Keratinocyte (primary cell): ENCODE measurements around the gene FAM83D. TPM values are rescaled to one million over a fixed set of nuclear protein-coding genes. Genes with fewer than 3 reads are reported as not detected.

Experiments used
- DNase-seq: peaks from one replicate; pipeline ENCODE4 v3.0.0-alpha.2; 2011; ENCODE audit warnings: low read depth, missing footprints, low spot score
- FAIRE-seq: peaks from 2 replicates; lab custom pipeline; 2011; peaks lifted over from hg19 to GRCh38; lab: Jason Lieb, UNC
- H2AFZ ChIP-seq: 2 replicates; pipeline ENCODE4 v1.6.0; 2012; ENCODE audit warnings: low read length, control low read depth, inconsistent platforms; ENCODE audit not compliant: control insufficient read depth
- H3K27ac ChIP-seq: 2 replicates; pipeline ENCODE4 v1.5.1; 2011; ENCODE audit warnings: low read length; ENCODE audit not compliant: control insufficient read depth, insufficient read depth
- H3K27me3 ChIP-seq: 3 replicates; pipeline ENCODE4 v1.6.0; 2011; ENCODE audit warnings: low read length; ENCODE audit not compliant: control insufficient read depth, insufficient read depth; ENCODE audit errors: extremely low read depth
- H3K36me3 ChIP-seq, 2 experiments: 2 replicates in 1 of 2; 3 replicates in 1 of 2; pipeline ENCODE4 v1.5.1; 2011; ENCODE audit warnings: low read length in 2 of 2, mild to moderate bottlenecking in 1 of 2; ENCODE audit not compliant: control insufficient read depth in 2 of 2, insufficient read depth in 2 of 2; ENCODE audit errors: extremely low read depth in 1 of 2
- H3K4me1 ChIP-seq: 3 replicates; pipeline ENCODE4 v1.5.1; 2011; ENCODE audit warnings: low read length; ENCODE audit not compliant: control insufficient read depth, insufficient read depth; ENCODE audit errors: extremely low read depth
- H3K4me2 ChIP-seq: 3 replicates; pipeline ENCODE4 v1.6.0; 2011; ENCODE audit warnings: low read depth, low read length; ENCODE audit not compliant: control insufficient read depth, insufficient read depth; ENCODE audit errors: extremely low read depth
- H3K4me3 ChIP-seq, 3 experiments: fragments of 200-600 bp in 1 of 3; sonication (generic) in 1 of 3; 2 replicates in 2 of 3; 3 replicates in 1 of 3; pipeline ENCODE4 v1.5.1; 2011 to 2016; ENCODE audit warnings: low read length in 3 of 3, mild to moderate bottlenecking in 3 of 3, control low read depth in 2 of 3, inconsistent platforms in 1 of 3, low read depth in 1 of 3, mixed read lengths in 1 of 3, mixed run types in 1 of 3, moderate library complexity in 1 of 3; ENCODE audit not compliant: control insufficient read depth in 2 of 3, insufficient read depth in 2 of 3; ENCODE audit errors: extremely low read depth in 1 of 3
- H3K79me2 ChIP-seq: 2 replicates; pipeline ENCODE4 v1.6.0; 2012; ENCODE audit warnings: low read length; ENCODE audit not compliant: control insufficient read depth, insufficient read depth
- H3K9ac ChIP-seq: 3 replicates; pipeline ENCODE4 v1.6.0; 2011; ENCODE audit warnings: low read length; ENCODE audit not compliant: control insufficient read depth, insufficient read depth; ENCODE audit errors: extremely low read depth
- H3K9me1 ChIP-seq: 3 replicates; pipeline ENCODE4 v1.6.0; 2011; ENCODE audit warnings: low read length; ENCODE audit not compliant: control insufficient read depth, insufficient read depth; ENCODE audit errors: extremely low read depth
- H3K9me3 ChIP-seq: 2 replicates; pipeline ENCODE4 v1.5.1; 2012; ENCODE audit warnings: low read depth, low read length; ENCODE audit not compliant: control insufficient read depth
- H4K20me1 ChIP-seq: 3 replicates; pipeline ENCODE4 v1.6.0; 2011; ENCODE audit warnings: low read length; ENCODE audit not compliant: control insufficient read depth, insufficient read depth; ENCODE audit errors: extremely low read depth
- CTCF ChIP-seq, 3 experiments: IDR thresholded peaks in 1 of 3; conservative IDR thresholded peaks in 1 of 3; optimal IDR thresholded peaks in 1 of 3; 2 replicates in 2 of 3; 3 replicates in 1 of 3; pipeline versions ENCODE3 to v1.5.1; 2011; ENCODE audit warnings: low read length in 3 of 3, mild to moderate bottlenecking in 3 of 3, moderate library complexity in 2 of 3, control low read depth in 1 of 3, inconsistent platforms in 1 of 3; ENCODE audit not compliant: insufficient read depth in 2 of 3; ENCODE audit errors: extremely low read depth in 1 of 3
- EZH2 ChIP-seq: IDR thresholded peaks from one replicate; pipeline ENCODE4 v1.6.1; 2012; ENCODE audit warnings: inconsistent platforms, mild to moderate bottlenecking, low read length, moderate library complexity
- dilution Hi-C: fragments of 300-500 bp; cut with MboI; formaldehyde crosslinking; loops from one replicate; pipeline ENCODE4 v1.7.0; 2020; ENCODE audit warnings: low sequenced_read_pairs; ENCODE audit not compliant: extremely low pct_ligation_motif_present
- polyA plus RNA-seq, 5 experiments: library from polyadenylated mRNA; depleted of rRNA in 3 of 5; stranded (reverse) in 3 of 5; stranded (forward) in 1 of 5; unstranded in 1 of 5; fragments of >200 nt; gene quantifications; 1 replicate in 1 of 5; 2 replicates in 3 of 5; 3 replicates in 1 of 5; pipeline versions ENCODE4 v1.2.1 to v1.2.3, GENCODE V29; 2011 to 2012; ENCODE audit warnings: missing spikeins in 2 of 5, low read depth in 1 of 5, low replicate concordance in 1 of 5

The FAM83D gene
- polyA plus RNA-seq, 1 donor (not counting 4 experiments of a cell fraction or from before 2014, with no cell fraction given), result 32.1 TPM

GRCh38 chr20:38930242-38930569, 4.0 kb downstream of the FAM83D start:
- H3K27ac ChIP-seq, result no peak overlapping the region
- no peak for DNase-seq

DNA sequence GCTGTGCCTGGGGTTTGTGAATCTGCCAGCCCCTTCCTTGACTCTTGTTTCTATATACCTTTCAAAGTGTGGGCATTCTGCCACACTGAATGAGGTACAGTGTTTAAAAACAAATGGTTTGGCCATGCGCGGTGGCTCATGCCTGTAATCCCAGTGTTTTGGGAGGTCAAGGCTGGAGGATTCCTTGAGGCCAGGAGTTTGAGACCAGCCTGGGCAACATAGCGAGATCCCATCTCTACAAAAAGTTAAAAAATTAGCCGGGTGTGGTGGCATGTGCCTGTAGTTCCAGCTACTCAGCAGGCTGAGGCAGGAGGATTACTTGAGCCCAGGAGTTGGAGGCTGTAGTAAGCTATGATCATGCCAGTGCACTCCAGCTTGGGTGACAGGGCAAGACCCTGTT, 5.8 kb downstream of the FAM83D start:
- no peak overlapping the region for H3K27ac ChIP-seq
- no peak overlapping the region for H3K4me2 ChIP-seq
- peaks cover 35% of the 10 kb centered on the region for H3K4me1 ChIP-seq
- DNase-seq (no peak), FAIRE-seq (no peak)
- peaks cover 0 to 3% of the 10 kb centered on the region in 2 experiments for H3K36me3 ChIP-seq
- H3K9me3 ChIP-seq, result no peaks in the 10 kb centered on the region
- TF ChIP-seq EZH2, result no peak
- no peak for TF ChIP-seq CTCF (optimal IDR thresholded peaks at IDR 0.05 in 1 of 3, IDR thresholded peaks at IDR 0.05 in 1 of 3, conservative IDR thresholded peaks at IDR 0.05 in 1 of 3; ENCODE audit: extremely low read depth in 1 of 3, insufficient read depth in 2 of 3, low read length in 3 of 3)
- dilution Hi-C loops, result no loop called here
- H3K9ac ChIP-seq, result no peak overlapping the region
- no peak overlapping the region for H2AFZ ChIP-seq
- H4K20me1 ChIP-seq, result no peaks in the 10 kb centered on the region
- H3K79me2 ChIP-seq, result peaks cover 95% of the 10 kb centered on the region
- no peak overlapping the region for H3K4me3 ChIP-seq
- H3K9me1 ChIP-seq, result no peaks in the 10 kb centered on the region
- no peaks in the 10 kb centered on the region for H3K27me3 ChIP-seq

More at GRCh38 chr20:38930242-38930569, 4.0 kb downstream of the FAM83D start:
- H3K79me2 ChIP-seq, result peaks cover 83% of the 10 kb centered on the region
- no peaks in the 10 kb centered on the region for H4K20me1 ChIP-seq
- H3K4me3 ChIP-seq, result no peak overlapping the region
- no peak for FAIRE-seq
- dilution Hi-C loops, result no loop called here
- no peaks in the 10 kb centered on the region for H3K27me3 ChIP-seq
- H3K4me1 ChIP-seq, result peaks cover 23% of the 10 kb centered on the region
- H3K36me3 ChIP-seq, result peaks cover 0 to 3% of the 10 kb centered on the region in 2 experiments
- H3K4me2 ChIP-seq, result no peak overlapping the region
- H3K9me1 ChIP-seq, result no peaks in the 10 kb centered on the region
- no peak overlapping the region for H3K9ac ChIP-seq
- no peaks in the 10 kb centered on the region for H3K9me3 ChIP-seq
- H2AFZ ChIP-seq, result no peak overlapping the region
- no peak for TF ChIP-seq CTCF (optimal IDR thresholded peaks at IDR 0.05 in 1 of 3, IDR thresholded peaks at IDR 0.05 in 1 of 3, conservative IDR thresholded peaks at IDR 0.05 in 1 of 3; ENCODE audit: extremely low read depth in 1 of 3, insufficient read depth in 2 of 3, low read length in 3 of 3)
- no peak for TF ChIP-seq EZH2
